Inflammatory macrophage treated with lipopolysaccharide for 4 hours (primary cell): Measurements from ENCODE around the gene IZUMO1.
A peak's percentile ranks its signal among the peaks of the same experiment; 100 is the strongest.
"Not testable (repeated sequence)": the region's sequence is repeated elsewhere in the genome, so short reads cannot be mapped to it uniquely, and the experiment has no call there.

Experiments used
- DNase-seq: peaks from one replicate; pipeline ENCODE4 v3.0.0-alpha.2; 2020

The IZUMO1 gene

GRCh38 chr19:48746738-48747575 lies at the start of gene IZUMO1:
TSS of gene IZUMO1 (minus strand) at chr19:48746909. CDS start at chr19:48745859, 1,050 bp downstream.
- DNase-seq, result peak; percentile 89

- no peak for DNase-seq
Measured at GRCh38 chr19:48795685-48796070, 49.0 kb upstream of the IZUMO1 start.

GRCh38 chr19:48795055-48795684 lies 48.5 kb upstream of the IZUMO1 start:
- peak; percentile 91 for DNase-seq

GRCh38 chr19:48794291-48794690 lies 47.6 kb upstream of the IZUMO1 start:
- DNase-seq, result no peak

- no peak for DNase-seq
Measured at GRCh38 chr19:48793271-48793670, 46.6 kb upstream of the IZUMO1 start.

- DNase-seq, result not testable (repeated sequence)
Measured at GRCh38 chr19:48787331-48787730, 40.6 kb upstream of the IZUMO1 start.

- not testable (repeated sequence) for DNase-seq
Measured at GRCh38 chr19:48786422-48786821, 39.7 kb upstream of the IZUMO1 start.

- DNase-seq, result peak; percentile 13
Measured at GRCh38 chr19:48784527-48784926, 37.8 kb upstream of the IZUMO1 start.

GRCh38 chr19:48780631-48781391 lies 34.1 kb upstream of the IZUMO1 start:
- peak; percentile 88 for DNase-seq

- no peak for DNase-seq
Measured at GRCh38 chr19:48779636-48780035, 32.9 kb upstream of the IZUMO1 start.

GRCh38 chr19:48777720-48778119 lies 31.0 kb upstream of the IZUMO1 start:
- DNase-seq, result no peak

GRCh38 chr19:48777139-48777538 lies 30.4 kb upstream of the IZUMO1 start:
- no peak for DNase-seq

- DNase-seq, result no peak
Measured at GRCh38 chr19:48772503-48772953, 25.8 kb upstream of the IZUMO1 start.

GRCh38 chr19:48770734-48771472 lies 24.2 kb upstream of the IZUMO1 start:
- DNase-seq, result no peak

- no peak for DNase-seq
Measured at GRCh38 chr19:48770266-48770665, 23.6 kb upstream of the IZUMO1 start.

- peak; percentile 72 for DNase-seq
Measured at GRCh38 chr19:48768994-48769713, 22.4 kb upstream of the IZUMO1 start.

GRCh38 chr19:48768171-48768753 lies 21.6 kb upstream of the IZUMO1 start:
- not testable (repeated sequence) for DNase-seq

- not testable (repeated sequence) for DNase-seq
Measured at GRCh38 chr19:48765816-48766215, 19.1 kb upstream of the IZUMO1 start.

- no peak for DNase-seq
Measured at GRCh38 chr19:48760504-48761205, 13.9 kb upstream of the IZUMO1 start.

GRCh38 chr19:48757741-48758144 lies 11.0 kb upstream of the IZUMO1 start:
- no peak for DNase-seq
